ENCODE data around the gene PDZD2.

The PDZD2 gene

DNA sequence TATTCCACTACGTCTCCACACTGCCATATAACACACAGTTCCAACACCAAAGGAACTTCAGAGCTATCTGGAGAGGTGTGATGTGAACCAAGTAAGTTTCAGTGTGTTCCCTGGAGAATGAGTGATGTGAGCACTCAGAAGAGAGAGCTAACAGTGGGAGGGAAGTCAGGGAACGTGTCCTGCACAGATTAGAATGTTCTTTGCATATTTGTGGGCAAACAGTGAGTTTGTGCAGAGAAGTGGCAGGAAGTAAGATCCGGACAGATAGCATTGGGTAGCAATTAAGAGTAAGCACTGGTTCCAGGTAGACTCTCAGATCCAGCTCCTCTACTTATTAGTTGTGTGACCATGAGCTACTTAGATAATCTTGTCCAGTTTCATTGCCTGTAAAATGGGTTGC, 206.4 kb downstream of the PDZD2 start:
- H3K36me3 ChIP-seq (ENCODE audit: insufficient read depth, low read length), result no peaks in the 10 kb centered on the region
- no peaks in the 10 kb centered on the region for H3K9me3 ChIP-seq (ENCODE audit: control insufficient read depth, insufficient read depth, low read length)
- H3K4me1 ChIP-seq (ENCODE audit: insufficient read depth, low read length), result no peaks in the 10 kb centered on the region
- H3K9ac ChIP-seq (ENCODE audit: low read depth, low read length), result no peak overlapping the region

DNA sequence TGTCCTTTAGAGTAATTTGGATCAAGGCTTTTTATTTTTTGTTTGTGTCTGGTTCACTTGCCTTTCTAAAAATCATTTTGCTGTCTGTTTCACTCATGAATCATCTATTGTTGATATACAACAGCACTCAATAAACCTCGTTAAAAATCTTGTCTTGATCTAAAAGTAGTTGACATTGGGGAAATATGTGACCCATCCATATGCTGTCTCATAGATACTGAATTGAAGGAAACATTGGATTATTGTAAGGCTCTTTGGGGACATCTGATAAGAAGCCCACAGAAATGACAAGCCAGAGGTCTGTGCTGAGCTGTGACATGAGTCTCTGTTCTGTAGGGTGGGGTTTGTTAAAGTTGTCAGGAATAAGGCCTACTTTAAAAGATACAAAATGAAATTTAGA, 208.0 kb downstream of the PDZD2 start:
- no peaks in the 10 kb centered on the region for H3K9me3 ChIP-seq (ENCODE audit: control insufficient read depth, insufficient read depth, low read length)
- H3K9ac ChIP-seq (ENCODE audit: low read depth, low read length), result no peak overlapping the region
- H3K4me1 ChIP-seq (ENCODE audit: insufficient read depth, low read length), result peaks cover 7% of the 10 kb centered on the region; the same call in 1 of the 2 replicates
- no peaks in the 10 kb centered on the region for H3K36me3 ChIP-seq (ENCODE audit: insufficient read depth, low read length)

DNA sequence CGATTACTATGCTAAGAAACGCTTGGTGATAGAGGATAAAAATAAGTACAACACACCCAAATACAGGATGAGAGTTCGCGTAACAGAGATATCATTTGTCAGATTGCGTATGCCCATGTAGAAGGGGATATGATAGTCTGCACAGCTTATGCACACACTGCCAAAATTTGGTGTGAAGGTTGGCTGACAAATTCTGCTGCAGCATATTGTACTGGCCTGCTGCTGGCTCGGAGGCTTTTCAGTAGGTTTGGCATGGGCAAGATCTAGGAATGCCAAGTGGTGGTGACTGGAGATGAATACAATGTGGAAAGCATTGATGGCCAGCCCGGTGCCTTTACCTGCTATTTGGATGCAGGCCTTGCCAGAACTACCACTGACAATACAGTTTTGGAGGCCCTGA, 208.4 kb downstream of the PDZD2 start:
- Histone ChIP-seq H3K36me3 (ENCODE audit: insufficient read depth, low read length) (no peaks in the 10 kb centered on the region), H3K9me3 (ENCODE audit: control insufficient read depth, insufficient read depth, low read length) (no peaks in the 10 kb centered on the region), H3K4me1 (ENCODE audit: insufficient read depth, low read length) (peaks cover 7% of the 10 kb centered on the region; the same call in 1 of the 2 replicates), H3K9ac (ENCODE audit: low read depth, low read length) (no peak overlapping the region)

DNA sequence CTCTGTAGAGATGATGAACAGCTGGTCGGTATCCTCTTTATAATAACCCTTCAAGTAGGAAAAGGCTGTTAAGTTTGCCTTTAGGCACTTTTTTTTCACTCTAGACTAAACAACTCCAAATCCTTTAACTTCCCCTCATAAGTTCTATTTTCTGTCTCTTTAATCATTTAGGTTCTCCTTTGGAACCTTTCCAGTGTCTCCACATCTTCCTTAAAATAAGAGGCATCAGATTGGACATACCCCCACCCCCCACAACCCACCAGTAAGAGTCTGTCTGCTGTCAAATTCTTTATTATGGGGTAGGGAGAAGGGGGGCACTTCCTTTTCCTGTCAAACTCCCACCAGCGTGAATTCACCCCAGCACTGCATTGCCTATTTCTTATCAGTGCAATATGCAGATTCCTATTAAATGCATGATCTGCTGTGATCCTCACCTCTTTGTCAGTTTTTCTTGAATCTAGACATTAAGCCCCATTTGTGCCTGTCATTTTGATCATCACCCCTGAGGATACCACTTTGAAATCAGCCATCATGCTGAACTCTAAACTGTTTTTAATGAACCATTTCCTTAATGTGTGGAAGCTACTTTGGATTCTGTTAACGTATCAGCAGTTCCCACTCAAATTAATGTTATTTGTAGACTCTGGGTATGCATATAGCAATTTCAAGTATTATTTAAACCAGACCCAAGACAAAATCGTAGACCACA, 212.2 kb downstream of the PDZD2 start:
- Histone ChIP-seq H3K9me3 (ENCODE audit: control insufficient read depth, insufficient read depth, low read length) (no peaks in the 10 kb centered on the region), H3K4me1 (ENCODE audit: insufficient read depth, low read length) (peaks cover 21% of the 10 kb centered on the region), H3K36me3 (ENCODE audit: insufficient read depth, low read length) (no peaks in the 10 kb centered on the region), H3K9ac (ENCODE audit: low read depth, low read length) (no peak overlapping the region)

DNA sequence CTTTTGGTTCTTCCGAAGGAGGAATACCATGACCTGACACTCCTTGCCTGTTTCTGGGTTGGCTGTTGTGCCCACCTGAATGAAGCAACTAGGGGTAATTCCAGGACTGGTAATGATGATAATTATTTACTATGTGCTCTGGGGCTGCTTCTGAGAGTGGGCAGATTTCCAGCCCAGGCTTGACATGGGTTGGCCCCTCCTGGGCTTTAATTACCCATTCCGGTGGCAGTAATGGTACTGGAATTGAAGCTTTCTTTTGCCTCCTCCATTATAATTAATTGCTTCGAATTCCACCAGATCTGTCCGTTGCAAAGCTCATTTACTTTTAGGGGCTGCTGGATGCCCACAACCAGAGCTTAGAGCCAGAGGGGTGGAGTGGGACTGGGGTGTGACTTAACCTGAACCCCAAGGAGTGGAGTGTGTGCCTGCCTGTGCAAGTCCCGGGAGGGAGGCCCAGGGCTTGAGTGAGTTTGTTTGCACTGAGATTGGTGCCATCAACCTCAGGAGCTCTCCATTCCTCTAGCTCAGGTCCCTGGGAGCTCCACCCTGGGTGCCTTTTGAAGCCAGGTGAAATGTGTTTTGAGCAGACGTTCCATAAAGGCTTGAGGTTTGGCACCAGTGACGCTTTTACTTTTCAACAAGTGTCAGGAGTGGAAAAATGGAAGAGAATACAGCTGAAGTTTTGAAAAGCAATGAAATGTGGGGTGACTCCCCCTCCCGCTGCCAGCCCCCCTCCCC, 214.6 kb downstream of the PDZD2 start:
- H3K4me1 ChIP-seq (ENCODE audit: insufficient read depth, low read length), result peaks cover 25% of the 10 kb centered on the region
- peak overlapping the region; percentile 73 for H3K9ac ChIP-seq (ENCODE audit: low read depth, low read length)
- no peaks in the 10 kb centered on the region for H3K36me3 ChIP-seq (ENCODE audit: insufficient read depth, low read length)
- H3K9me3 ChIP-seq (ENCODE audit: control insufficient read depth, insufficient read depth, low read length), result peaks cover under 1% of the 10 kb centered on the region; the same call in 1 of the 2 replicates

DNA sequence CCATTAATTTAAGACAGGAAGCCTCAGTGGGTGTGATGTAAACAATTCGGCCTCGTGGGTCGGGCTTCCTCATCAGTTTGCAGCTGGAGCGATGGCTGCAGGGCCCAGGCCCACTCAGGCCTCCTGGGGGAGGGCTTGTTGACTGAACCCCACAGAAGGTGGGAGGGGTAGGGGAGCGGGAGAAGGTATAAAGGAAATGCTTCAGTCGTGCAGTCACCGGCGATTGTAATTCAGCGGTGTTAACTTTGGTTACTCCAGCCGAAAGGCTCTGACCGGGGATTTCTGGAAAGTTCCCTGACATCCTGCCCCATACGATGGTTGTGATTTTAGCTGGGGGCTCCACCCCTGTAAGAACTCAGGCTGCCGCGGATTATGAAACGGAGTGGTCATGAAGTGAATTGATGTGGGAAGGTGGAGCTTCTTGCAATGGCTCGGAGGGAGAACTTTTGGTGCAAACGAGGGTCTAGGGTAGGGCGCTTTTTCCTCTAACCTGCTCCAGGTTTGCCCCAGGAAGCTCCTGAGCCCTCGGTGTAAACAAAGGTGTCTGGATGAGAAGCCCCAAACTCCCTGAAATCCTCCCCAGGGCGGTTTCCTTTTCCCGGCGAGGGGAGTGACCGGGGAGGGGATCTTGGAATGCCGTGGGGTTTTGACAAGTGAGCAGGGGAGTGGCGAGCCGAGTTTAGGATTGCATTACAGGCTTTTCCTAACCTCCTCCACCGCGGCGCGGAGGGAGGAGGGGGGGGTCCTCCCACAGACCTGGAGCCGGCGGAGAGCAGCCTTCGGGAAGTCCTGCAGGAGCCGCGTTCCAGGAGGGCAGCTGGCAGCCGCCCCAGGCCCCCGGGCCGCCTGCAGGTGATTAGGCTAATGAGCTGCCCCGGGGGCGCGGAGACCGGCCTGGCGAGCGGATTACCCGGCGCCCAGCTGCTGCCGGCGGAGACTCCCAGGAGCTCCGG, 215.5 kb downstream of the PDZD2 start:
- H3K4me1 ChIP-seq (ENCODE audit: insufficient read depth, low read length), result peaks cover 25% of the 10 kb centered on the region
- no peaks in the 10 kb centered on the region for H3K36me3 ChIP-seq (ENCODE audit: insufficient read depth, low read length)
- H3K9ac ChIP-seq (ENCODE audit: low read depth, low read length), result peak overlapping the region; percentile 73
- peaks cover 4% of the 10 kb centered on the region for H3K9me3 ChIP-seq (ENCODE audit: control insufficient read depth, insufficient read depth, low read length)

DNA sequence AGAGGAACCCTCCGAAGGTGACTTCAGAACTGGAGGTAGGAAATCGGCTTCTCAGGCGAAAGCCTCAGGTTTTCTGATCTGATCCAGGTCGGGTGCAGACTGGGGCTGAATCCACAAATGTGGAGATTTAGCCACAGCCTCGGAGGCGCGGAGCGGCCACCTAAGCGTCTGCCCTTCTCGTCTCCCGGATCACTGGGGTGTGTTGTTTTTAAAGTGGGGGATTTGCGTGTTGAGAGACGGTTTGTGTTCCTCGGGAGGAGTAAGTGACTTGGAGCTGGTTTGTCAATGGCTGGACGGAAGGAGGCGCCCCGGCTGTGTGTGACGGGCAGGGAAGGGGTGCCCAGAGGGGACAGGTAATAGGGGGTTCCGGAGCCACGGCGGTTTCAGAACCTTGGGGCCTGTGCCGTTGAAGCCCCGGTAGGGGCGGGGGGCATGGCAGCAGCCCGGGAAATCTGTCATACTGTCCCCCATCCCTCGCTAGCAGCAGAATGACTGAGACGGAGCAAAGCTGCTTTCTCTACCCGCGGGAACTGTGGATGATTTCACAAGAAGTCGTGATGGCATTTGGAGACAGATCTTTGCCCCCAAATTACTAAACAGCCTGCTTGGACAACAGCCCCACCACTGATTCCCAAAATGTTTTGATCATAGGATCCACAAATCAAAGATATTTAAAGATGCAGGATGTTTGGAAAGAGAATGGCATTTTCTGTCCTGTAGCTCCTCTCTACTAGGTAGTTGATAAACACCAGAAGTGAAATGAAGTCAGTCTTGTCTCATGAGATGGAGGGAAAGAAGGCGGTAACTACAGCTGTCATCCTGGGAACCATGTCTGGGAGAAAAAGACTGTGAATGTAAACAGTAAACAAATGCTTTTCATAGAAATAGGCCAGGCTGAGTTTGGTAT, 216.5 kb downstream of the PDZD2 start:
- Histone ChIP-seq H3K36me3 (ENCODE audit: insufficient read depth, low read length) (no peaks in the 10 kb centered on the region), H3K4me1 (ENCODE audit: insufficient read depth, low read length) (peaks cover 25% of the 10 kb centered on the region), H3K9me3 (ENCODE audit: control insufficient read depth, insufficient read depth, low read length) (peaks cover 4% of the 10 kb centered on the region), H3K9ac (ENCODE audit: low read depth, low read length) (peak overlapping the region; percentile 73)

DNA sequence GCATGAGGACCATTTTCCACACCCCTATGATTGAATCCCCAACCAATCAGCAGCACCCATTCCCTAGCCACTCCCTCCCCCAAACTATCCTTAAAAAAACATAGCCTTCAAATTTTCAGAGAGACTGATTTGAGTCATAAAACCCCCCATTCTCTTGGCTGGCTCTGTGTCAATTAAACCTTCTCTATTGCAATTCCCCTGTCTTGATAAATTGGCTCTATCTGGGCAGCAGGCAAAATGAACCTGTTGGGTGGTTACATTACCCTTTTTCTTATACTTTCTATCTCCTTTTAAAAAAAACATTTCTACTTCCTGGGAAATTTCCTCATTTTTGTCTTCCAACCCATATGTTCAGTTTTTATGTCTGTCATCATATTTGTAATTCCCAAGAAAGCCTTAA, 220.2 kb downstream of the PDZD2 start:
- peaks cover 4% of the 10 kb centered on the region for H3K9me3 ChIP-seq (ENCODE audit: control insufficient read depth, insufficient read depth, low read length)

DNA sequence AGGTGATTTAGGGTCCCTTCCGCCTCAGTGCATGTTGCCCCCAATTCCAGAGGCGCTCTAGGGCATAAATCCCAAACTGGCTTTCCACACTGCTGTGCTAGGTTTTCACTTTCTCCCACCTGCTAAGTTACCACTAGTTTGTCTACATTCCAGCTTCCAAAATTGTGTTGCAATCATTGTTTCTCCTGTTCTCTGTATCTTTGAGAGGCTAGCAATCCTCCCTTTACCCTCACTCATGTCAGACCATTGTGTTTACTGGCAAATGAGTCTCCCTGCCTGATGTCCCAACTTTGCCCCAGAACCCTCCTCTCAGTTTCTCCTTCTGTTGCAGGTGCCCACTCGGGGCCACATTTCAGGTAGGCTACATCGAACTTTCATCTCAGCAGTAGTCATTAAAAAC, 221.3 kb downstream of the PDZD2 start:
- Histone ChIP-seq H3K9ac (ENCODE audit: low read depth, low read length) (no peak overlapping the region), H3K9me3 (ENCODE audit: control insufficient read depth, insufficient read depth, low read length) (peaks cover 4% of the 10 kb centered on the region), H3K4me1 (ENCODE audit: insufficient read depth, low read length) (peaks cover 15% of the 10 kb centered on the region), H3K36me3 (ENCODE audit: insufficient read depth, low read length) (no peaks in the 10 kb centered on the region)

More for the DNA sequence above, 220.2 kb downstream of the PDZD2 start:
- Histone ChIP-seq H3K36me3 (ENCODE audit: insufficient read depth, low read length) (no peaks in the 10 kb centered on the region), H3K9ac (ENCODE audit: low read depth, low read length) (no peak overlapping the region), H3K4me1 (ENCODE audit: insufficient read depth, low read length) (peaks cover 10% of the 10 kb centered on the region)

DNA sequence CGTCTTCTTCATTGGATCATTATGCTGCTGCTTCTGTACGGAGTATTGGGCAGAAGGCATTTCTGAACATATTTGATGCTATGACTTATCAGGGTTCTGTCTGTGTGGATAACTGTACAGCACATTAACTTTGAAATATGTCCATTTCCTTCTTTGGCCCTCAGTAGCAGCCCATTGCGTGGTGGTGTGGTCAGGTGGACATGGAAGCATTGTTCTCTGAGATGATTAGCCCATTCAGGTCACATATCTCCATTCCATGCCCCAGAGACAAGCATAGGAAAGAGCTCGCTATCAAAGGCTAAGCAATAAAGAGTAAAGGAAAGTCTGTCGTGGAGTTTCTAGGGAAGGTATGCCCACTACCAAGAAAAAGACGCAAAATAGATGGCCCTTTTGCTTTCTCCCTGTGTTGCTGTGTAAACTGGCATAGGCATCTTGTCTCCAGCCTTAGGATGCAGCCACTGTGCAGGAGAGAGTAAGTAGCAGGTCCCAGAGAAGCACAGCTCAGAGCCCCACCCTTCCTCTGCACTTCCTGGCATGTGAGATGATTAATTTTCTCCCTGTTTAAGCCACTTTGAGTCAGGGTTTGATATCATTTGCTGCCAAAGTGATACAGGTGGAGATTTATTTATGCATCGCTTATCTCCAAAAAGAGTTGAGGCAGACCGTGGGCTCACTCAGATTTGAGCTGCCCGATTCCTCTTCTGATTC, 221.9 kb downstream of the PDZD2 start:
- Histone ChIP-seq H3K9ac (ENCODE audit: low read depth, low read length) (no peak overlapping the region), H3K36me3 (ENCODE audit: insufficient read depth, low read length) (no peaks in the 10 kb centered on the region), H3K9me3 (ENCODE audit: control insufficient read depth, insufficient read depth, low read length) (peaks cover 4% of the 10 kb centered on the region), H3K4me1 (ENCODE audit: insufficient read depth, low read length) (peaks cover 14% of the 10 kb centered on the region)

DNA sequence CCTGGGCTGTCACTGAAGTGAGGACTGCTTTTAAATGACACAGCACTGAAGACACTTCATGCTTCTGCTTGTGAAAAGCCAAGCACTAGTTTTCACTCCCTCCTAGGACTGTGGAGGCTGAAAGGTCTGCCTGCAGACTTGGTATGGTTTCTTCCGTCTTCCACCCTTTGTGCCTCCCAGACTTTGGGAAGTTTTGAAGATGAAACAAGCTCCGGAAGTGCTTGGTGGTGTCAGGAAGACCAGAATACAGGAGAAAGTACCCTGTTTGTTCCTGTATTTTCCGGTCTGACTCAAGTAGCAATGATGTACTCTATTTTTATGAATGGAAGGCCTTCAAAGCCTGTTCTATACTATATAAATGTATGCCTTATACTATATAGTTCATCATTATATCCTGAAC, 222.7 kb downstream of the PDZD2 start:
- Histone ChIP-seq H3K4me1 (ENCODE audit: insufficient read depth, low read length) (peaks cover 7% of the 10 kb centered on the region; the same call in 1 of the 2 replicates), H3K36me3 (ENCODE audit: insufficient read depth, low read length) (no peaks in the 10 kb centered on the region), H3K9me3 (ENCODE audit: control insufficient read depth, insufficient read depth, low read length) (peaks cover 4% of the 10 kb centered on the region), H3K9ac (ENCODE audit: low read depth, low read length) (no peak overlapping the region)

DNA sequence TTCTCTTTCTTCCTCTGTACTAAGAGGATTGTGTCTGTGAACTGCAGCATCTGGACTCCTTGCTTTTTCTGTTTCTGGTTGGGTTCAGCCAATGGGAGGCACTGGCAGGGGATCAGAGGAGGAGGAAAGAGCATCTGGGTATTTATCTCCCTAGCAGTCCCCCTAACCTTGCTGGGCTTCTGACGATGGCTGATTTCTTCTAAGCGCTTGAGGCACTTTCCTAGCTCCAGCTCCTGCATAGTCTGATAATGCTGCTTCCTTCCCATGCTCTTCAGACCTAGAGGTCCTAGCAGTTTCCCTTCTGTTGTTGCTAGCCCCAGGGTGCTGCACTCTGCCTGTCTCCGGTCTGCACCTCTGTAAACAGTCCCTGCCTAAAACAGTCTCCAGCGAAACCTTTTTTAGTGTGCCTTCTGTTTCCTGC, 225.1 kb downstream of the PDZD2 start:
- Histone ChIP-seq H3K36me3 (ENCODE audit: insufficient read depth, low read length) (no peaks in the 10 kb centered on the region), H3K9ac (ENCODE audit: low read depth, low read length) (no peak overlapping the region), H3K4me1 (ENCODE audit: insufficient read depth, low read length) (peaks cover 7% of the 10 kb centered on the region; the same call in 1 of the 2 replicates)

DNA sequence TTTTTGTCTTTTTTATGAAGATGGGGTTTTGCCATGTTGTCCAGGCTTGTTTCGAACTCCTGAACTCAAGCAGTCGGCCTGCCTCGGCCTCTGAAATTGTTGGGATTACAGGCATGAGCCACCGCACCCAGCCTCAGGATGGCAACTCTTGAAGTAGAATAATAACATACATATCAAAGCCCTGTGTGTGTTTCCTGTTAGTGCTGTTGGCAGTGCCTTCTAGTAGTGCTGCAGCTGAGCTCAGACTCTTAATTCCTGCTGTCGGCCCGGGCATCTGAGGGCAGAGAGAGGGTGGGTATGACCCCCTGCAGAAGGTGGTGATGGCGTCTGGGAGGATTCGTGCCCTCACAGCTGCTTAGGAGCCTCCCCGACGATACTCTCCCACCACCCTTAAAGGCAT, 227.2 kb downstream of the PDZD2 start:
- peaks cover 7% of the 10 kb centered on the region; the same call in 1 of the 2 replicates for H3K4me1 ChIP-seq (ENCODE audit: insufficient read depth, low read length)
- H3K9ac ChIP-seq (ENCODE audit: low read depth, low read length), result no peak overlapping the region
- no peaks in the 10 kb centered on the region for H3K36me3 ChIP-seq (ENCODE audit: insufficient read depth, low read length)
- H3K9me3 ChIP-seq (ENCODE audit: control insufficient read depth, insufficient read depth, low read length), result no peaks in the 10 kb centered on the region

More for the DNA sequence above, 225.1 kb downstream of the PDZD2 start:
- no peaks in the 10 kb centered on the region; the same call in 1 of the 2 replicates for H3K9me3 ChIP-seq (ENCODE audit: control insufficient read depth, insufficient read depth, low read length)
